Tibial nerve (tissue), 4 donors: ENCODE results near the gene RHOG. TPM values are rescaled to one million over a fixed set of nuclear protein-coding genes. Genes with fewer than 3 reads are reported as not detected.
"Not testable (repeated sequence)": the region's sequence is repeated elsewhere in the genome, so short reads cannot be mapped to it uniquely, and the experiment has no call there.

Experiments
- DNase-seq, 2 donors: peaks; one replicate each; pipeline ENCODE4 v3.0.0-alpha.2; 2019; ENCODE audit warnings: low spot score in 2 of 2
- H3K27ac ChIP-seq, 4 donors: fragments of 200-600 bp; sonication (generic) in 3 of 4; one replicate each; pipeline ENCODE4 v1.5.1; 2017 to 2019; ENCODE audit warnings: mild to moderate bottlenecking in 1 of 4
- H3K27me3 ChIP-seq, 2 donors: fragments of 200-600 bp; sonication (generic) in 1 of 2; one replicate each; pipeline versions ENCODE4 v1.5.1 to v1.6.0; 2017 to 2019
- H3K36me3 ChIP-seq, 3 donors: fragments of 200-600 bp; sonication (generic); one replicate each; pipeline ENCODE4 v1.5.1; 2018 to 2019
- H3K4me1 ChIP-seq, 4 donors: fragments of 200-600 bp; sonication (generic) in 3 of 4; one replicate each; pipeline ENCODE4 v1.5.1; 2017 to 2019
- H3K4me3 ChIP-seq, 4 donors: fragments of 200-600 bp; sonication (generic) in 3 of 4; one replicate each; pipeline ENCODE4 v1.5.1; 2017 to 2019; ENCODE audit warnings: mild to moderate bottlenecking in 1 of 4, moderate library complexity in 1 of 4
- H3K9me3 ChIP-seq, 4 donors: fragments of 200-600 bp; sonication (generic) in 3 of 4; one replicate each; pipeline ENCODE4 v1.5.1; 2017 to 2019
- CTCF ChIP-seq, 5 experiments: fragments of 200-600 bp in 3 of 5; fragments of 450-650 bp in 2 of 5; sonication (generic) in 3 of 5; IDR thresholded peaks; one replicate each; pipeline ENCODE4 v1.5.1; 2016 to 2019; ENCODE audit warnings: antibody characterized with exemption in 5 of 5, mild to moderate bottlenecking in 3 of 5, moderate library complexity in 2 of 5
- EP300 ChIP-seq, 2 donors: sonication (generic); formaldehyde crosslinking; IDR thresholded peaks; one replicate each; pipeline ENCODE4 v1.6.1; 2017; ENCODE audit warnings: antibody characterized with exemption in 2 of 2, mild to moderate bottlenecking in 1 of 2
- POLR2A ChIP-seq, 2 donors: fragments of 450-650 bp; IDR thresholded peaks; one replicate each; pipeline ENCODE4 v1.6.1; 2017; ENCODE audit warnings: antibody characterized with exemption in 2 of 2, mild to moderate bottlenecking in 2 of 2, moderate library complexity in 2 of 2
- WGBS, 2 donors: methylation state at CpG; one replicate each; pipeline ENCODE4 v1.1.5; 2018; 5-methylcytosine and 5-hydroxymethylcytosine counted together
- total RNA-seq, 4 donors: library from RNA; depleted of rRNA; stranded (reverse); fragments of >200 nt; gene quantifications; one replicate each; pipeline ENCODE4 v1.1.0, GENCODE V29; 2016

RHOG gene
- total RNA-seq, 4 donors from 2014 or later = 35.2 to 92.7 (median 66.0) TPM

- Histone ChIP-seq H3K27me3 (no peaks in the 10 kb centered on the region), H3K4me3 (peak overlapping the region; percentile 67 to 98 (median 86)), H3K9me3 (no peaks in the 10 kb centered on the region), H3K4me1 (peaks cover 0 to 39% (median 15%) of the 10 kb centered on the region in 4 donors), H3K27ac (peak overlapping the region in 3 of 4 donors; percentile 97 to 99 (median 99)), H3K36me3 (peaks cover 0 to 35% (median 7%) of the 10 kb centered on the region in 3 donors)
- WGBS, 2 donors = 48 to 58% methylated on average over 6 of the region's 6 CpGs
- no peak for TF ChIP-seq EP300 (IDR thresholded peaks at IDR 0.05)
- TF ChIP-seq CTCF (IDR thresholded peaks at IDR 0.05) = no peak
- TF ChIP-seq POLR2A (IDR thresholded peaks at IDR 0.05) = no peak
- DNase-seq = no peak
These were observed 44.8 kb downstream of the RHOG start for GRCh38 chr11:3796002-3796311.

DNA sequence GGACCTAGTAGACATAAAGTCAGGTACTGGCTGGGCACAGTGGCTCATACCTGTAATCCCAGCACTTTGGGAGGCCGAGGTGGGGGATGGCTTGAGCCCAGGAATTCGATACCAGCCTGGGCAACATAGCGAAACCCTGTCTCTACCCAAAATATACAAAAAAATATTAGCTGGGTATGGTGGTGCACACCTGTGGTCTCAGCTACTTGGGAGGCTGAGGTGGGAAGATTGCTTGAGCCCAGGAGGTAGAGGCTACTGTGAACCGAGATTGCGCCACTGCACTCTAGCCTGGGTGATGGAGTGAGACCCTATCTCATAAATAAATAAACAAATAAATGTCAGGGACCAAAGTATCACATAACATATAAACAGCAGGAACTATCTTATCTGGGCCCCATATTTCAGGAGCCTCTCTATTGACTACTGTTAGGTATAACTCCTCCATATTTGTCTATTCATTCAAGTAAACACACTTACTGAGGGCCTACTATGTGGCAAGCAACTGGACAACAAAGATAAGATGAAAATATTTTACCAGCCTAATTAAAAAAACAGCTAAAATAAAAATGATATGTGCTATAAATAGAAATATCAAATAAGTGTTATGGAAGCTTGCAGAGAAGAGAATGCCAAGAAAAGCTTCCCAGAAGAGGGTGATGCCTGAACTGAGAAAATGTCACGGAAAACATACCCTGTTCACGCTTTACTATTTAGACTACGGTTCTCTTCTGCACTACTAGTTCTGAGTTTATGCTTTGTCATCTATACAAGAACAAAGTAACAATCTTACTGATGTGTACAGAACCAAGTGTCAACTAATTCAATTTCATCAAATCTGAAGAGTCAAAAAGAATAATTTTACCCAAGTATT is 45.4 kb downstream of the RHOG start:
- Histone ChIP-seq H3K27ac (peak overlapping the region in 2 of 4 donors; percentile 99), H3K27me3 (no peaks in the 10 kb centered on the region), H3K36me3 (peaks cover 0 to 37% (median 7%) of the 10 kb centered on the region in 3 donors), H3K9me3 (no peaks in the 10 kb centered on the region), H3K4me1 (peaks cover 0 to 39% (median 15%) of the 10 kb centered on the region in 4 donors), H3K4me3 (peak overlapping the region in 2 of 4 donors; percentile 87 to 98)
- WGBS, 2 donors = 77 to 82% methylated on average over 8 of the region's 8 CpGs
- no peak for DNase-seq
- TF ChIP-seq POLR2A (IDR thresholded peaks at IDR 0.05) = no peak
- no peak for TF ChIP-seq EP300 (IDR thresholded peaks at IDR 0.05)
- TF ChIP-seq CTCF (IDR thresholded peaks at IDR 0.05) = no peak

GRCh38 chr11:3794387-3794786 is 46.4 kb downstream of the RHOG start:
- H3K36me3 ChIP-seq = peaks cover 0 to 38% (median 7%) of the 10 kb centered on the region in 3 donors
- not testable (repeated sequence) for H3K27me3 ChIP-seq, H3K4me3 ChIP-seq, H3K9me3 ChIP-seq, H3K27ac ChIP-seq, DNase-seq
- WGBS, 2 donors = 95 to 97% methylated on average over 10 of the region's 10 CpGs
- H3K4me1 ChIP-seq = peaks cover 0 to 45% (median 15%) of the 10 kb centered on the region in 4 donors

GRCh38 chr11:3786781-3787428 is 53.9 kb downstream of the RHOG start:
- no peaks in the 10 kb centered on the region for H3K27me3 ChIP-seq
- 56 to 57% methylated on average over 8 of the region's 8 CpGs for WGBS, 2 donors
- TF ChIP-seq POLR2A (IDR thresholded peaks at IDR 0.05) (no peak), CTCF (IDR thresholded peaks at IDR 0.05) (no peak), EP300 (IDR thresholded peaks at IDR 0.05) (no peak)
- no peaks in the 10 kb centered on the region for H3K9me3 ChIP-seq
- peaks cover 0 to 66% (median 5%) of the 10 kb centered on the region in 4 donors for H3K4me1 ChIP-seq
- DNase-seq = no peak
- H3K4me3 ChIP-seq = no peak overlapping the region
- H3K36me3 ChIP-seq = peaks cover 0 to 16% (median 0%) of the 10 kb centered on the region in 3 donors
- no peak overlapping the region for H3K27ac ChIP-seq

- TF ChIP-seq EP300 (IDR thresholded peaks at IDR 0.05) (no peak), POLR2A (IDR thresholded peaks at IDR 0.05) (no peak), CTCF (IDR thresholded peaks at IDR 0.05) (no peak)
- 75 to 82% methylated on average over 4 of the region's 4 CpGs for WGBS, 2 donors
- H3K4me3 ChIP-seq = no peak overlapping the region
- peaks cover 0 to 57% (median 5%) of the 10 kb centered on the region in 4 donors for H3K4me1 ChIP-seq
- DNase-seq = no peak
- no peak overlapping the region for H3K27ac ChIP-seq
- H3K27me3 ChIP-seq = no peaks in the 10 kb centered on the region
- peaks cover 0 to 27% (median 3%) of the 10 kb centered on the region in 3 donors for H3K36me3 ChIP-seq
- no peaks in the 10 kb centered on the region for H3K9me3 ChIP-seq
These were observed 57.1 kb downstream of the RHOG start for GRCh38 chr11:3783611-3784010.
